ENCODE measurements around the gene SCTR.

Gene SCTR

DNA sequence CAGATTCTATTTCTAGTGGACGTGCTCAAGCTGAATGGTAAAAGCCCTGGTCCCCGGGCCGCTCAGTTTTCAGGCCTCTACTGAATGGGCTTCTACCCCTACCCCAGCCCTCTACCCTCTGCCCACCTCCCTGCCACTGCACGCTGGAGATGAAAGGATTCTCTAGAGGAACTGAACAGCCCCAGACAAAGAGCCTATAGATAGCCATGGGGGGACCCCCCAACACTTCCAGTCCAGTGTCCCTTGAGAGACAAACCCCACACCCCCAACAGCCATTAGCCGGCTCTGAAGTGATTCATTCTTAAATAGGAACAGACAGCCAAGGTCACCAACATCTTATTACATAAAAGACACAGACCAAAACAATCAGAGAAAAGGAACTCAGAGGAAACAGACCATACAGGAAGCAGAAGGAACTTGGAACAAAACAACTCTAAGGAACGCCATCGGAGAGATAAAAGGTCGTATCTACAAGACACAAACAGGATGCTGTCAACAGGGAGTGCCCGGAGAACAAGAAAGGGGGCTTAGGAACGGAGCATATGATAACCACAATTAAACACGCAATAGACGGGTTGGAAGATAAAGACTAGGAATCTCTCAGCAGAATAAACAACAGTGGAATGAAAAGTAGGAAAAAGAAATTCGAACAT is 69.1 kb downstream of the SCTR start:
- intact Hi-C loops (cut with DNase I; ENCODE audit: low total_unique reads), result no loop called here
- TF ChIP-seq, protein P1, sequence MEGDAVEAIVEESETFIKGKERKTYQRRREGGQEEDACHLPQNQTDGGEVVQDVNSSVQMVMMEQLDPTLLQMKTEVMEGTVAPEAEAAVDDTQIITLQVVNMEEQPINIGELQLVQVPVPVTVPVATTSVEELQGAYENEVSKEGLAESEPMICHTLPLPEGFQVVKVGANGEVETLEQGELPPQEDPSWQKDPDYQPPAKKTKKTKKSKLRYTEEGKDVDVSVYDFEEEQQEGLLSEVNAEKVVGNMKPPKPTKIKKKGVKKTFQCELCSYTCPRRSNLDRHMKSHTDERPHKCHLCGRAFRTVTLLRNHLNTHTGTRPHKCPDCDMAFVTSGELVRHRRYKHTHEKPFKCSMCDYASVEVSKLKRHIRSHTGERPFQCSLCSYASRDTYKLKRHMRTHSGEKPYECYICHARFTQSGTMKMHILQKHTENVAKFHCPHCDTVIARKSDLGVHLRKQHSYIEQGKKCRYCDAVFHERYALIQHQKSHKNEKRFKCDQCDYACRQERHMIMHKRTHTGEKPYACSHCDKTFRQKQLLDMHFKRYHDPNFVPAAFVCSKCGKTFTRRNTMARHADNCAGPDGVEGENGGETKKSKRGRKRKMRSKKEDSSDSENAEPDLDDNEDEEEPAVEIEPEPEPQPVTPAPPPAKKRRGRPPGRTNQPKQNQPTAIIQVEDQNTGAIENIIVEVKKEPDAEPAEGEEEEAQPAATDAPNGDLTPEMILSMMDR (IDR thresholded peaks at IDR 0.05), result no peak
- no peak for DNase-seq
- no peaks in the 10 kb centered on the region for H3K9me3 ChIP-seq
- no peak overlapping the region for H3K27ac ChIP-seq
- no peaks in the 10 kb centered on the region for H3K4me1 ChIP-seq
- no peak overlapping the region for H3K4me3 ChIP-seq
- H3K36me3 ChIP-seq, result no peaks in the 10 kb centered on the region
- peaks cover 0 to 19% of the 10 kb centered on the region in 2 donors for H3K27me3 ChIP-seq

DNA sequence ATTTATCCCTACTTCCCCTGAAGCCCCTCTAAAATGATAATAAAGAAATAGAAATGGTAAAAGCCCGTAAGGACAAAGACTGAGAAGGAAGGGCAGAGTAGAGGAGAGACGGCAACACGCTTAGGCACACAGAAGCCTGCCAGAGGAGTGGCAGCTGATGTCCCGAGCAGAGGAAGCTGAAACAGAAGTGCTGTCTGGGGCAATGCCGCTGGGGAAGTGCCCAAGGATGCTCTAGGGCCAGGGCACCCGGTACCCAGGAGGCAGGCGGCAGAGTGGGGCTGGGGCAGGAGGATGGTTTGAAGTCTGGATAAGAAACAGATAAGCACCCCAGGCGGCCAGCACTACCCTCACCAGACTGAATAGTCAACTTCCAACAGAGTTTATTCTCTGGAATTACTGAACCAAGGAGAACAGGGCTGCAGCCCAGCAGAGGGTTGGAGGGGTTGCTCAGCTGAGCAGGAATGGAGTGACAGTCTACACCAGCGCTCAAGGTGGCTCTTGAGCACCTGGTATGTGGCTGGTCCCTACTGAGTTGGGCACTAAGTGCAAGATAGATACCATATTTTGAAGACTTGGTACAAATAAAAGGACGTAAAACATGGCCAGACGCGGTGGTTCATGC is 70.2 kb downstream of the SCTR start:
- peak in 1 of 2 donors; percentile 16 for DNase-seq
- Histone ChIP-seq H3K9me3 (no peaks in the 10 kb centered on the region), H3K27me3 (peaks cover 0 to 19% of the 10 kb centered on the region in 2 donors), H3K4me3 (no peak overlapping the region), H3K4me1 (no peaks in the 10 kb centered on the region), H3K27ac (no peak overlapping the region), H3K36me3 (no peaks in the 10 kb centered on the region)
- TF ChIP-seq, protein P1 (IDR thresholded peaks at IDR 0.05), result no peak
- intact Hi-C loops (cut with DNase I; ENCODE audit: low total_unique reads), result no loop called here

DNA sequence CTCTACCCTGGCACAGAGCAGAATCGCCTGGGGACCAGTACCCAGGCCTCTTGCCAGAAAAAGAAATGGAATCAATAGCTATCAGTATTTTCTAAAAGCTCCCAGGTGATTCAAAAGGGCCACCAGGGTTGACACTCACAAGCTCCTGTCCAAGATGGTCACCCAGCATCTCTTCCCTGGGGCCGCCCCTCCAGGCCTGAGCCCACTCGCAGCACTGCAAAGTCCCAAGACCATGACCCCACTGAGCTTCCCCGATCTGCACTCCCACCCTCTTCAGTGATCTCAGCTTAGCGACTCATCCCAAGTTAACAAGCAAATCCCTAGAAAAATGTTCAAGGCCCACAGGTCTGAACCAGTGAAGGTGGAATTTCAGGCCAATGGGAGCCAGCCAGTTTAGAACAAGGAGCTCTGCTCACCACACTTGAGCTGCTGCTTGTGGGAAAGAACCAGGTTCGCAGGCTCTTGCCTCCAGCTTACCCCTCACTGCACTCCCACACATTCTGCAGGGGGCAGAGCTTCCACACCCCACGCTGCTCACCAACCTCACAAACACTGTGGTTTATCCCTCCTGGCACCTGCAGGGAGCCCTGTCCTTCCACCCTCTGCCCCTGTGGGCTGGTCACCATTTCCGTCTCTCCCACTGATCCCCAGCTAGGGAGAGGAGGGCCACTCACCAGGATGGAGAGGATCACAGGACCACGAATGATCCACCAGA is 72.8 kb downstream of the SCTR start:
- Histone ChIP-seq H3K27me3 (peaks cover 0 to 29% of the 10 kb centered on the region in 2 donors), H3K4me3 (no peak overlapping the region), H3K4me1 (no peaks in the 10 kb centered on the region), H3K36me3 (no peaks in the 10 kb centered on the region), H3K27ac (no peak overlapping the region), H3K9me3 (no peaks in the 10 kb centered on the region)
- TF ChIP-seq, protein P1 (IDR thresholded peaks at IDR 0.05), result no peak
- DNase-seq, result peak in 1 of 2 donors; percentile 1
- intact Hi-C loops (cut with DNase I; ENCODE audit: low total_unique reads), result no loop called here

DNA sequence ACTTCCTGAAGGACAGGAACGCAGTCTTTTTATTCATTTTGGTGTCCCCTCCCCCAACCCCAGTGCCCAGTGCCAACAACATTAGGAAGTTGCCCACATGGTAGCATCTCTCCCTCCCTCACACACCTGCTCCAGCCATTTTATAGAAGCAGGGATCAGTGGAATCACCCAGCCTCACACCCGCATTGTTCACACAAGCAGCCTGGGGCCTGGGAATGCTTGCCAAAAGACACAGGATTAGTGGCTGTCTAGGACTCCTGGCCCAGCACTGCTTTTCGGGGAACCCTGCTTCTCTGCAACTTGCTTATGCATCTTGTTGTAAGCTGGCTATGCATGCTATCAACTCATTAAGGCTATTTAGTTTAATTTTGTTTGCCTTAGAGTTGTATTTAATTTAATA is 74.8 kb downstream of the SCTR start:
- H3K9me3 ChIP-seq, result no peaks in the 10 kb centered on the region
- DNase-seq, result peak in 1 of 2 donors; percentile 13
- no peaks in the 10 kb centered on the region for H3K36me3 ChIP-seq
- TF ChIP-seq, protein P1 (IDR thresholded peaks at IDR 0.05), result no peak
- no peak overlapping the region for H3K4me3 ChIP-seq
- no peaks in the 10 kb centered on the region for H3K4me1 ChIP-seq
- no peak overlapping the region for H3K27ac ChIP-seq
- intact Hi-C loops (cut with DNase I; ENCODE audit: low total_unique reads), result no loop called here
- H3K27me3 ChIP-seq, result peaks cover 0 to 29% of the 10 kb centered on the region in 2 donors

DNA sequence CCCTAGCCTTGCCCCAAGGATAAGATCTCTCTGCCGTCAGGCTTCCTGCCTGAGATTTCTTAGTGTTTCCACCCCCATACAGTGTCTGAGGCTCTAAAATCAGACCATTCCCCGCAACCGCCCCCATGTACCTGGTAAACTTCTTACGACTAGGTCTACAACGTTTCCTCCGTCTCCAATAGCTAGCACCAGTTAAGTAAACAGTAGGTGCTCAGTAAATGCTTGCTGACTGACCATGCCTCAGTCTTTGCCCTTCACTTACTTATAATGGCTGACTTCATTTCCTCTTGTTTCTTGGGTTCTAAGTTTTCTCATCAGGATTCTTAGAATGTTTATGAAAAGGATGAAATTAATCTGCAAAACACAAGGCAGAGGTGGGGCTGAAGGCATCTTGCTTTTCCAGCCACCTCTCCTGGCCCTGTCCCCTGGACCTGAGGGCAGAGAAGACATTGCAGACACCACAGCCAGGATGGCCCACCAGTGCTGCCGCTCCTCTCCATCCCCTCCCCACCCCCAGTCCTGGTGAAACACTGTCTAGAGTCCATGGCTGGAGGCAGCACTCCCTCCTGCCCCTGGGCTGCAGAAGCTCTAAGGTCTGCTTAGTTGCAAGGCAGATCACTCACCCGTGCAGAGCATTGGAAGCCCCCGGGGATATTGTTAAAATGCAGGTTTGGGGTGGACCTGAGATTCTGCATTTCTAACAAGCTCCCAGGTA is 75.7 kb downstream of the SCTR start:
- Histone ChIP-seq H3K27me3 (peaks cover 0 to 29% of the 10 kb centered on the region in 2 donors), H3K4me3 (no peak overlapping the region), H3K4me1 (no peaks in the 10 kb centered on the region), H3K9me3 (no peaks in the 10 kb centered on the region), H3K36me3 (no peaks in the 10 kb centered on the region), H3K27ac (no peak overlapping the region)
- TF ChIP-seq, protein P1 (IDR thresholded peaks at IDR 0.05), result no peak
- peak in 1 of 2 donors; percentile 19 for DNase-seq
- intact Hi-C loops (cut with DNase I; ENCODE audit: low total_unique reads), result no loop called here

Data from tibial artery (tissue), 4 donors.